Measurements from ENCODE around the gene SPATS2. TPM values are rescaled to one million over a fixed set of nuclear protein-coding genes. Genes with fewer than 3 reads are reported as not detected.

Gene SPATS2
- total RNA-seq, 1 experiment from 2014 or later = 74.2 TPM

DNA sequence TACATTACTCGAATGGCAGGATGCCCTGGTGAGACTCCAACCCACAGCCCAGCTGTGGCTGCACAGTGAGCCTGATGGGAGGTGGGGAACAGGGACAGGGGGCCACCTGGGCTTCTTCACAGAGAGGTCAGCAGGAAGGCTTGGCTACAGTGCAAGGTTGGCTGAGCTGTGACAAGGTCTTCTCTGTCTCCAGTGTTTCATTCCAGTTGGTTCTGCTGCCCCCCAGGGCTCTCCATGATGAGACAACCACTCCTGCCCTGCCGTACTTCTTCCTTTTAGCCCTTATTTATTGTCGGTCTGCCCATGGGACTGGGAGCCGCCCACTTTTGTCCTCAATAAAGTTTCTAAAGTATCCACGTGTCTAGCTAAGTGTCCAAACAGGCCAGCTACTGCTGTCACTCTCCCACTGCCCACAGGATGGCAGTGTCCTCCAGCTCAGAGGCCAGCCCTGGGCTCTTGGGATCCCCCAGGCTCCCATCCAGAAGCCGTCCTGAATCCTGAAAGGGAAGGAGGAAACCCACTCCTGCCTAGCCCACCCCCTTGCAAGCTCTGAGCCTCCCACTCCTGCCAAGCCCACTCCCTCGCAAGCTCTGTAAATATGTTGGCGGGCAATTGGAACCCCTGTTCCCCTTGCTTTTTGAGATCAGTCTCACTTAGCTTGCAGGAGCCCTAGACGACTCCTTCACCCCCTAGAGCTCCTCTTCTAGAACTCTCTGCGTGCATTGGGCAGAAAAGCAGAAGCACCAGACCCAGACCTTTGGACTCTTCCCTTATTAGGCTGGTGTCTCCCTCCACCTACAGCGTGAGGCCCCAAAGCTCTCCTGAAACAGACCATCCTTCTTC, 35.7 kb upstream of the SPATS2 start:
- Histone ChIP-seq H4K20me1 (ENCODE audit: insufficient read depth) (no peaks in the 10 kb centered on the region), H3K9ac (ENCODE audit: low read length) (no peak overlapping the region), H3K4me2 (ENCODE audit: low read length) (no peak overlapping the region), H3K4me1 (ENCODE audit: control insufficient read depth in 1 of 2, insufficient read depth in 2 of 2, low read length in 2 of 2) (peaks cover 4 to 11% of the 10 kb centered on the region in 2 experiments; a peak in 2 of 4 replicates), H3K27me3 (ENCODE audit: insufficient read depth, low read length) (no peaks in the 10 kb centered on the region), H3K4me3 (replicated peaks in 1 of 2; ENCODE audit: low read depth in 1 of 2, low read length in 2 of 2) (no peak overlapping the region), H3K79me2 (ENCODE audit: insufficient read depth, low read length) (no peaks in the 10 kb centered on the region), H3K9me3 (ENCODE audit: control insufficient read depth in 1 of 2, insufficient read depth in 1 of 2, low read depth in 1 of 2, low read length in 2 of 2) (no peaks in the 10 kb centered on the region), H3K9me2 (ENCODE audit: insufficient read depth) (no peaks in the 10 kb centered on the region), H3K36me3 (ENCODE audit: control insufficient read depth in 1 of 2, insufficient read depth in 2 of 2, low read length in 2 of 2) (peaks cover 10 to 24% of the 10 kb centered on the region in 2 experiments; a peak in 2 of 4 replicates), H2AFZ (ENCODE audit: low read depth, low read length, poor library complexity, severe bottlenecking) (no peak overlapping the region), H3K27ac (ENCODE audit: low read depth, low read length) (peak overlapping the region; percentile 35)
- BruUV-seq (replicated peaks) = no TSS peak
- intact Hi-C loops (cut with micrococcal nuclease) = loop anchor here (1.0 kb wide), 1 partner anchor 26 kb away; no protein-coding TSS in a partner anchor
- TF ChIP-seq POLR2A (IDR thresholded peaks at IDR 0.05; ENCODE audit: borderline replicate concordance, extremely low read depth, insufficient read depth, insufficient read length) (no peak), SIN3A (IDR thresholded peaks at IDR 0.05; ENCODE audit: low read depth) (no peak), CTCF (IDR thresholded peaks at IDR 0.05 in 2 of 3, conservative IDR thresholded peaks at IDR 0.05 in 1 of 3; ENCODE audit: borderline replicate concordance in 1 of 3, insufficient read depth in 1 of 3, low read depth in 2 of 3, low read length in 2 of 3) (peak; percentile 79 to 87 (median 86)), EZH2phosphoT487 (IDR thresholded peaks at IDR 0.05; ENCODE audit: borderline replicate concordance) (no peak), SRF (IDR thresholded peaks at IDR 0.05; ENCODE audit: low read depth) (no peak), ELF1 (IDR thresholded peaks at IDR 0.05; ENCODE audit: borderline replicate concordance, low read depth) (no peak), CEBPB (IDR thresholded peaks at IDR 0.05; ENCODE audit: low read depth) (no peak), YY1 (IDR thresholded peaks at IDR 0.05; ENCODE audit: extremely low read depth, insufficient replicate concordance, low read depth, low read length) (no peak), RAD21 (IDR thresholded peaks at IDR 0.05; ENCODE audit: low read depth) (peak; percentile 86)
- TF ChIP-seq, protein P1, sequence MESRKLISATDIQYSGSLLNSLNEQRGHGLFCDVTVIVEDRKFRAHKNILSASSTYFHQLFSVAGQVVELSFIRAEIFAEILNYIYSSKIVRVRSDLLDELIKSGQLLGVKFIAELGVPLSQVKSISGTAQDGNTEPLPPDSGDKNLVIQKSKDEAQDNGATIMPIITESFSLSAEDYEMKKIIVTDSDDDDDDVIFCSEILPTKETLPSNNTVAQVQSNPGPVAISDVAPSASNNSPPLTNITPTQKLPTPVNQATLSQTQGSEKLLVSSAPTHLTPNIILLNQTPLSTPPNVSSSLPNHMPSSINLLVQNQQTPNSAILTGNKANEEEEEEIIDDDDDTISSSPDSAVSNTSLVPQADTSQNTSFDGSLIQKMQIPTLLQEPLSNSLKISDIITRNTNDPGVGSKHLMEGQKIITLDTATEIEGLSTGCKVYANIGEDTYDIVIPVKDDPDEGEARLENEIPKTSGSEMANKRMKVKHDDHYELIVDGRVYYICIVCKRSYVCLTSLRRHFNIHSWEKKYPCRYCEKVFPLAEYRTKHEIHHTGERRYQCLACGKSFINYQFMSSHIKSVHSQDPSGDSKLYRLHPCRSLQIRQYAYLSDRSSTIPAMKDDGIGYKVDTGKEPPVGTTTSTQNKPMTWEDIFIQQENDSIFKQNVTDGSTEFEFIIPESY (IDR thresholded peaks at IDR 0.05; ENCODE audit: extremely low read depth, insufficient replicate concordance, low read length) = no peak
- TF ChIP-seq, protein P2, sequence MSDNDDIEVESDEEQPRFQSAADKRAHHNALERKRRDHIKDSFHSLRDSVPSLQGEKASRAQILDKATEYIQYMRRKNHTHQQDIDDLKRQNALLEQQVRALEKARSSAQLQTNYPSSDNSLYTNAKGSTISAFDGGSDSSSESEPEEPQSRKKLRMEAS (IDR thresholded peaks at IDR 0.05) = peak; percentile 64
- CTCF ChIA-PET = interaction anchor here (0.6 to 3.5 kb wide), 25 partner anchors 8 to 410 kb away, joined by 3 to 80 read pairs (median 5); partner anchors contain the start of genes DNAJC22, TMBIM6 and TROAP
- ATAC-seq (peak; percentile 84), DNase-seq (ENCODE audit: low read depth, low spot score) (peak; percentile 43)
- POLR2A ChIA-PET = interaction anchor here (0.7 to 1.6 kb wide), 6 partner anchors 9 to 249 kb away, joined by 3 to 22 read pairs (median 4); partner anchors contain the start of genes PRPH and TROAP
- RAD21 ChIA-PET (ENCODE audit: low non-redundant PET in 1 of 2, low total read pairs in 2 of 2, uncharacterized antibody in 2 of 2, unreplicated experiment in 2 of 2) = interaction anchor here (0.6 to 1.4 kb wide), 9 partner anchors 9 to 249 kb away, joined by 3 to 9 read pairs (median 5); partner anchors contain the start of gene TROAP (in 1 of the 2)
